ENCODE data around the gene C10orf62. TPM values are rescaled to one million over a fixed set of nuclear protein-coding genes. Genes with fewer than 3 reads are reported as not detected.
A peak's percentile ranks its signal among the peaks of the same experiment; 100 is the strongest.

Gene C10orf62
- total and polyA plus RNA-seq, 9 of the 15 experiments (the other 6 are each of a cell fraction or from before 2014, with no cell fraction given): not detected

- TF ChIP-seq THRA (IDR thresholded peaks at IDR 0.05) (no peak), XRCC5 (IDR thresholded peaks at IDR 0.05; ENCODE audit: low read depth, low read length) (no peak), GATAD2A (IDR thresholded peaks at IDR 0.05) (no peak), KAT7 (CRISPR knock-in tag; IDR thresholded peaks at IDR 0.05; ENCODE audit: borderline replicate concordance) (no peak), SMAD3 (CRISPR knock-in tag; conservative IDR thresholded peaks at IDR 0.05) (peak; percentile 53; the same call in 1 of the 2 replicates), NEUROD1 (IDR thresholded peaks at IDR 0.05; ENCODE audit: borderline replicate concordance, low read depth, low read length, partially characterized antibody) (no peak), CHAMP1 (IDR thresholded peaks at IDR 0.05) (no peak), ARID4B (CRISPR knock-in tag; IDR thresholded peaks at IDR 0.05) (no peak), ELF2 (CRISPR knock-in tag; IDR thresholded peaks at IDR 0.05) (no peak), ZBTB1 (CRISPR knock-in tag; IDR thresholded peaks at IDR 0.05; ENCODE audit: borderline replicate concordance, low read depth) (no peak), KDM5B (IDR thresholded peaks at IDR 0.05; ENCODE audit: insufficient replicate concordance, low read depth, low read length) (no peak), DIDO1 (tag; IDR thresholded peaks at IDR 0.05; ENCODE audit: low read depth) (no peak), CHCHD3 (CRISPR knock-in tag; IDR thresholded peaks at IDR 0.05) (no peak), ZEB2 (IDR thresholded peaks at IDR 0.05) (no peak), KLF13 (tag; IDR thresholded peaks at IDR 0.05; ENCODE audit: borderline replicate concordance, low read depth) (no peak), CHD2 (IDR thresholded peaks at IDR 0.05; ENCODE audit: low read depth, low read length) (no peak), ELK1 (CRISPR knock-in tag; IDR thresholded peaks at IDR 0.05) (no peak), ZNF165 (CRISPR knock-in tag; IDR thresholded peaks at IDR 0.05; ENCODE audit: borderline replicate concordance) (no peak), NR4A1 (CRISPR knock-in tag; IDR thresholded peaks at IDR 0.05) (no peak), NR4A1 (tag; IDR thresholded peaks at IDR 0.05) (peak; percentile 94), ZNF717 (CRISPR knock-in tag; IDR thresholded peaks at IDR 0.05) (no peak), TEAD1 (CRISPR knock-in tag; IDR thresholded peaks at IDR 0.05) (peak in 1 of 2 experiments; percentile 73; a peak in 2 of 4 replicates)
These were observed 38.2 kb downstream of the C10orf62 start (continued) for GRCh38 chr10:97627731-97628130.

Measured in K562 (cell line).